Pancreas (tissue), 10 donors: ENCODE measurements around the gene APPL2. TPM values are rescaled to one million over a fixed set of nuclear protein-coding genes. Genes with fewer than 3 reads are reported as not detected.
"Not testable (repeated sequence)": the region's sequence is repeated elsewhere in the genome, so short reads cannot be mapped to it uniquely, and the experiment has no call there.

Experiments used
- ATAC-seq, 4 donors: fragments of 200-7000 bp; cut with Tn5 transposase; one replicate each; pipeline versions ENCODE4 v1.8.0 to v1.9.1; 2020; ENCODE audit warnings: mild to moderate bottlenecking in 4 of 4, moderate library complexity in 4 of 4
- DNase-seq, 6 donors: peaks; one replicate each; pipeline ENCODE4 v3.0.0-alpha.2; 2020
- FAIRE-seq: peaks from 2 replicates; lab custom pipeline; 2012; peaks lifted over from hg19 to GRCh38; lab: Jason Lieb, UNC
- H3K27ac ChIP-seq, 4 donors: fragments of 200-600 bp; sonication (generic); 1 replicate in 3 of 4; 2 replicates in 1 of 4; pipeline versions ENCODE4 v1.5.0 to v1.8.0; 2020
- H3K27me3 ChIP-seq, 4 donors: fragments of 200-600 bp; one replicate each; pipeline ENCODE4 v1.8.0; 2021
- H3K36me3 ChIP-seq, 3 donors: fragments of 200-600 bp; sonication (generic) in 1 of 3; one replicate each; pipeline versions ENCODE4 v1.5.0 to v1.8.0; 2020 to 2021
- H3K4me1 ChIP-seq, 3 donors: fragments of 200-600 bp; one replicate each; pipeline ENCODE4 v1.8.0; 2021
- H3K4me3 ChIP-seq, 4 donors: fragments of 200-600 bp; sonication (generic) in 2 of 4; one replicate each; pipeline versions ENCODE4 v1.5.0 to v1.8.0; 2020 to 2021
- H3K9me3 ChIP-seq, 4 donors: fragments of 200-600 bp; one replicate each; pipeline ENCODE4 v1.8.0; 2021
- CTCF ChIP-seq, 4 donors: fragments of 200-600 bp; sonication (generic) in 3 of 4; IDR thresholded peaks; one replicate each; pipeline versions ENCODE4 v1.5.0 to v1.8.0; 2021; ENCODE audit warnings: antibody characterized with exemption in 4 of 4
- WGBS, 2 donors: extraction: QIAGEN DNeasy Blood & Tissue Kit; methylation state at CpG; one replicate each; pipeline ENCODE4 v1.1.7; 2013; 5-methylcytosine and 5-hydroxymethylcytosine counted together
- intact Hi-C, 3 donors: fragments of 100-400 bp; cut with DNase I; formaldehyde crosslinking; loops; one replicate each; pipeline versions ENCODE4 v1.11.1 to v1.14.2; 2022
- polyA plus RNA-seq, 2 donors: library from polyadenylated mRNA; stranded (reverse); fragments of 200-250 nt; gene quantifications; one replicate each; pipeline ENCODE4 v1.2.3, GENCODE V29; 2013
- total RNA-seq, 6 donors: library from RNA; stranded (reverse); fragmentation: NEBNext Ultra II Directional in 4 of 6; extraction: Animal tissue kit (Norgen Biotek cat#: 25700) in 4 of 6; gene quantifications; one replicate each; pipeline versions ENCODE4 v1.2.1 to v1.2.4, GENCODE V29; 2021 to 2023
- donor health status: healthy with polysubstance abuse.
- donor health status: DM: no; HTN: no; CAD: no; lungs with moderate emphysema.
- donor health status: DM: no; HTN: no; CAD: no.
- donor health status: control.
- donor health status: control.
- donor health status: Bipolar disorder and iron deficiency.
- donor health status: DM: yes; HTN: yes; CAD: no.
- donor health status: DM: no; HTN: no; CAD: no.
- donor health status: DM: no; HTN: no; CAD: no.
- donor health status: DM: yes; HTN: yes; CAD: no.

The APPL2 gene
- total and polyA plus RNA-seq, 8 donors, result 9.7 to 33.4 (median 19.0) TPM

DNA sequence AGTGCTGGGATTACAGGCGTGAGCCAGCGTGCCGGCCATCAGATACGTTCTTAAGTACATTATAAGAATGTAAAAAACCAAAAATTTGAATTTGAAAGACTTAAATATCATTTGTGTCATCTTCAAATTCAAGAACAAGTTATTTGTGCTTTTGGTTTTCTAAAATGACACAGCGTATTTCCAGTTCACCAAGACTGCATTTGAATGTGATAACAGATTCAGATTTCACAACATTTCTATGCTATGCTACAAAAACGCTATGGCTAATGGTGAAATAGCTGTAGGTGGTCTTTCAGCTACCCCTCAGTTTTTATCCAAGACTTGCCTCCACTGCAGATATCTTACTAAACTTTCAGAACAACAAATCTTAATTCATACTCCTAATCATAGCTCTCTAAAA lies 46.7 kb downstream of the APPL2 start:
- no peak for TF ChIP-seq CTCF (IDR thresholded peaks at IDR 0.05)
- Histone ChIP-seq H3K4me3 (no peak overlapping the region), H3K9me3 (no peaks in the 10 kb centered on the region), H3K4me1 (no peaks in the 10 kb centered on the region), H3K36me3 (peaks cover 6 to 69% (median 13%) of the 10 kb centered on the region in 3 donors), H3K27ac (no peak overlapping the region), H3K27me3 (no peaks in the 10 kb centered on the region)
- intact Hi-C loops, result no loop called here
- DNase-seq (no peak), FAIRE-seq (no peak), ATAC-seq (no peak)
- WGBS, 2 donors, result 78 to 89% methylated on average over 6 of the region's 6 CpGs

DNA sequence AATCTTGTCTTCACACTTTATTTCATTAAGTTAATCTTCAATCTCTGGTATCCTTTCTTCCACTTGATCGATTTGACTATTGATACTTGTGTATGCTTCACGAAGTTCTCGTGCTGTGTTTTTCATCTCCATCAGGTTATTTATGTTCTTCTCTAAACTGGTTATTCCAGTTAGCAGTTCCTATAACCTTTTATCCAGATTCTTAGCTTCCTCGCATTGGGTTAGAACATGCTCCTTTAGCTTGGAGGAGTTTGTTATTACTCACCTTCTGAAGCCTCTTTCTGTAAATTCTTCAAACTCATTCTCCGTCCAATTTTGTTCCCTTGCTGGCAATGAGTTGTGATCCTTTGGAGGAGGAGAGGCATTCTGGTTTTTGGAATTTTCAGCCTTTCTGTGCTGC lies 52.0 kb downstream of the APPL2 start:
- H3K27ac ChIP-seq, intact Hi-C loops, H3K9me3 ChIP-seq, DNase-seq, H3K27me3 ChIP-seq, H3K4me3 ChIP-seq, ATAC-seq, FAIRE-seq, H3K4me1 ChIP-seq: not testable (repeated sequence)
- peaks cover 0 to 38% (median 7%) of the 10 kb centered on the region in 3 donors for H3K36me3 ChIP-seq
- 96 to 98% methylated on average over 5 of the region's 5 CpGs for WGBS, 2 donors

- 98% methylated on average over 3 to 4 of the region's 4 CpGs for WGBS, 2 donors
- H3K27ac ChIP-seq, H3K4me1 ChIP-seq, H3K27me3 ChIP-seq, intact Hi-C loops, FAIRE-seq, DNase-seq, H3K9me3 ChIP-seq, ATAC-seq, H3K4me3 ChIP-seq: not testable (repeated sequence)
- H3K36me3 ChIP-seq, result peaks cover 0 to 32% (median 7%) of the 10 kb centered on the region in 3 donors
Observed at GRCh38 chr12:105183406-105183805, 52.6 kb downstream of the APPL2 start.

- H3K27ac ChIP-seq, H3K27me3 ChIP-seq, FAIRE-seq, intact Hi-C loops, ATAC-seq, DNase-seq, H3K4me1 ChIP-seq, H3K4me3 ChIP-seq, H3K9me3 ChIP-seq: not testable (repeated sequence)
- H3K36me3 ChIP-seq, result peaks cover 0 to 17% (median 4%) of the 10 kb centered on the region in 3 donors
- WGBS, 2 donors, result 100% methylated on average over 1 of the region's 1 CpG
Observed at GRCh38 chr12:105179114-105179513, 56.9 kb downstream of the APPL2 start.

DNA sequence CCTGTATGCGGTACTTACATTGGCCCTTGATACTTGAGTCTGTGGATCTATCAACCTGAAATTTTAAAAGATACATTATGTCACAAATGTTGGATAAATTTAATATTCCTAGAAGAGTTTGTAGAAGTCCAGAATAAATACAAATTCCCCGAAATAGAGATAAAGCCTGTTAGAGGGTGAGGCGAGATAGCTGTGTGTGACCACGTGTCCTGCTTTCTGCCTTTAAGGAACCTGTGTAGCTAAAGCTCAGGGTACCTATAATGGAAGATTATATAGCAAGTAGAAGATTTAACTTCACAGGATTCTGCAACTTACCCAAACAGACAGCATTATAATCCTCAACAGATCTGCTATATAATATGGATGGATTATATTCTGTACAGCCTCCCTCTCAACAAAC lies 58.8 kb downstream of the APPL2 start:
- no peaks in the 10 kb centered on the region for H3K27me3 ChIP-seq
- no peak overlapping the region for H3K4me3 ChIP-seq
- intact Hi-C loops, result no loop called here
- ATAC-seq, result no peak
- H3K27ac ChIP-seq, result no peak overlapping the region
- no peak for FAIRE-seq
- 62 to 69% methylated on average over 4 of the region's 4 CpGs for WGBS, 2 donors
- H3K36me3 ChIP-seq, result peaks cover 0 to 24% (median 6%) of the 10 kb centered on the region in 3 donors
- TF ChIP-seq CTCF (IDR thresholded peaks at IDR 0.05), result no peak
- H3K9me3 ChIP-seq, result no peaks in the 10 kb centered on the region
- no peaks in the 10 kb centered on the region for H3K4me1 ChIP-seq
- DNase-seq, result no peak

GRCh38 chr12:105175397-105175990 lies 60.5 kb downstream of the APPL2 start:
- H3K36me3 ChIP-seq, result peaks cover 0 to 24% (median 6%) of the 10 kb centered on the region in 3 donors
- DNase-seq, result no peak
- no peak overlapping the region for H3K27ac ChIP-seq
- no peaks in the 10 kb centered on the region for H3K27me3 ChIP-seq
- no peak overlapping the region for H3K4me3 ChIP-seq
- FAIRE-seq, result no peak
- no peaks in the 10 kb centered on the region for H3K9me3 ChIP-seq
- H3K4me1 ChIP-seq, result no peaks in the 10 kb centered on the region
- 58 to 59% methylated on average over 2 of the region's 2 CpGs for WGBS, 2 donors
- no peak for TF ChIP-seq CTCF (IDR thresholded peaks at IDR 0.05)
- intact Hi-C loops, result no loop called here
- ATAC-seq, result no peak
